Mucosa of descending colon (tissue), 3 donors: Measurements from ENCODE around the gene STX17. TPM values are rescaled to one million over a fixed set of nuclear protein-coding genes. Genes with fewer than 3 reads are reported as not detected.

Source experiments
- ATAC-seq: fragments of 200-7000 bp; cut with Tn5 transposase; one replicate; pipeline ENCODE4 v1.9.1; 2020; ENCODE audit warnings: mild to moderate bottlenecking, moderate library complexity
- DNase-seq, 3 donors: peaks; one replicate each; pipeline ENCODE4 v3.0.0-alpha.2; 2020
- H3K36me3 ChIP-seq: fragments of 200-600 bp; one replicate; pipeline ENCODE4 v1.8.0; 2021; ENCODE audit warnings: low read depth, mild to moderate bottlenecking
- H3K4me1 ChIP-seq: fragments of 200-600 bp; one replicate; pipeline ENCODE4 v1.8.0; 2021; ENCODE audit warnings: low read depth, mild to moderate bottlenecking
- H3K4me3 ChIP-seq: fragments of 200-600 bp; one replicate; pipeline ENCODE4 v1.8.0; 2021; ENCODE audit warnings: mild to moderate bottlenecking
- H3K9me3 ChIP-seq: fragments of 200-600 bp; one replicate; pipeline ENCODE4 v1.8.0; 2021; ENCODE audit warnings: mild to moderate bottlenecking
- intact Hi-C, 2 donors: fragments of 100-400 bp; cut with DNase I in 1 of 2; cut with micrococcal nuclease in 1 of 2; formaldehyde crosslinking; loops; one replicate each; pipeline versions ENCODE4 v1.11.0 to v1.11.1; 2022; cut with DNase I, micrococcal nuclease
- total RNA-seq, 3 donors: library from RNA; stranded (reverse); fragmentation: NEBNext Ultra II Directional in 2 of 3; extraction: Animal tissue kit (Norgen Biotek cat#: 25700) in 2 of 3; gene quantifications; one replicate each; pipeline versions ENCODE4 v1.2.1 to v1.2.4, GENCODE V29; 2021 to 2023
- TF ChIP-seq, protein P1 (sequence below): fragments of 200-600 bp; IDR thresholded peaks from one replicate; pipeline ENCODE4 v1.8.0; 2022; ENCODE audit warnings: antibody characterized with exemption, mild to moderate bottlenecking
- donor health status: DM: no; HTN: no; CAD: no; lungs with moderate emphysema.
- donor health status: DM: no; HTN: no; CAD: no.
- donor health status: DM: no; HTN: yes; CAD: no.

The STX17 gene
- total RNA-seq, 3 donors from 2014 or later: 29.0 to 52.8 (median 46.9) TPM

DNA sequence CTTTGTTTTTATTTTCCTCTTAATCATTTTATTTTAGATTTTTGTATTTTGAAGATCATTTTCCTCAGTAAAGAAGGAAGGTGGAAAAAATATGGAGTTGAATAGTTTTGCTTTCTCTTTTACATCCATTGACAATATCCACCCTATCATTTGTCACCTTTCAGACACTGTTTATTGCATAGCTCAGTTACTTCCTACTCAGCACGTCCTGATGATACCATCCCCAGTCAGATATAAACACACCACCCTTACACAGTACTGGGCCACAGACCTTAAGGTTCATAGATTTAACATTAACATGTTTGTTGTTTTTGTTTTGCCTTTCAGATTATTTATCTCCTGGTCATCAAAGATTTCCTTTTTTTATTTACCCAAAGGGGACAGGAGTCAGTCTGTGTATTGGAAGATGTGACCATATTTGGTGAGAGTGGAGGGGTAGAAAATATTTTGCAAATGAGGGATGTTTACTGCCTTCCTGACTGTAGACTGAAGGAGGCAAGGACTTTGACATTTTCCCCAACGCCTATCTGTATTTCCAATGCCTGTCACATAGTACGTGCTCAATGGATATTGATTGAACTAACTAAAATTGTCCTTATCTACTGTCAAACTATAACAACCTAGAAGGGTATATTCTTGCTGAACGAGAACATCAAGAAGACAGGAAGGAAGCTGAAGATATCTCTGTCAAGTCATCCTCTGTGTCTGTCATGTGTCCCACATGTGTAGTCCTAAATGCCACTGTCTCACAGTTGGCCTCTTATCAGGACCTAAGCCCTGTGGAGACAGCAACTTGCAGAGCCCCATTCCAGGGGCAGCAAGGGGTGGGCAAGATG lies 15.6 kb downstream of the STX17 start:
- intact Hi-C loops: no loop called here
- peak; percentile 78 for ATAC-seq
- H3K4me1 ChIP-seq: no peaks in the 10 kb centered on the region
- no peak for DNase-seq
- no peak overlapping the region for H3K4me3 ChIP-seq
- H3K36me3 ChIP-seq: no peaks in the 10 kb centered on the region
- peaks cover 13% of the 10 kb centered on the region for H3K9me3 ChIP-seq
- TF ChIP-seq, protein P1, sequence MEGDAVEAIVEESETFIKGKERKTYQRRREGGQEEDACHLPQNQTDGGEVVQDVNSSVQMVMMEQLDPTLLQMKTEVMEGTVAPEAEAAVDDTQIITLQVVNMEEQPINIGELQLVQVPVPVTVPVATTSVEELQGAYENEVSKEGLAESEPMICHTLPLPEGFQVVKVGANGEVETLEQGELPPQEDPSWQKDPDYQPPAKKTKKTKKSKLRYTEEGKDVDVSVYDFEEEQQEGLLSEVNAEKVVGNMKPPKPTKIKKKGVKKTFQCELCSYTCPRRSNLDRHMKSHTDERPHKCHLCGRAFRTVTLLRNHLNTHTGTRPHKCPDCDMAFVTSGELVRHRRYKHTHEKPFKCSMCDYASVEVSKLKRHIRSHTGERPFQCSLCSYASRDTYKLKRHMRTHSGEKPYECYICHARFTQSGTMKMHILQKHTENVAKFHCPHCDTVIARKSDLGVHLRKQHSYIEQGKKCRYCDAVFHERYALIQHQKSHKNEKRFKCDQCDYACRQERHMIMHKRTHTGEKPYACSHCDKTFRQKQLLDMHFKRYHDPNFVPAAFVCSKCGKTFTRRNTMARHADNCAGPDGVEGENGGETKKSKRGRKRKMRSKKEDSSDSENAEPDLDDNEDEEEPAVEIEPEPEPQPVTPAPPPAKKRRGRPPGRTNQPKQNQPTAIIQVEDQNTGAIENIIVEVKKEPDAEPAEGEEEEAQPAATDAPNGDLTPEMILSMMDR: no peak

DNA sequence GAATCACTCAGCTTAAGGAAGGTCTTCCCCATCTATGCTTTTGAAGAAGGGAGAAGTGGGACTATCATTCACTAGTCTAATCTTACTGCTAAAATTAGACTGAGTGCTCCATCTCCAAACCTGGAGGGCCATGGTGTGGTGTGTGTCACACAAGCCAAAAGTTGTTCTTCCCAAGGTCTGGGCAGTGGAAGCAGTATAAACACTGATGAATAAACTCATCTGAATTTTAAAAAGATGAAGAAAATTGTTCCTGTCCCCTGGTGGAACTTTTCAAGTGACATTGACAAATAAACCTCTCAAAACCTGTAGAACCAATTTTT lies 16.2 kb downstream of the STX17 start:
- no peaks in the 10 kb centered on the region for H3K4me1 ChIP-seq
- no peak for ATAC-seq
- TF ChIP-seq, protein P1: no peak
- H3K4me3 ChIP-seq: no peak overlapping the region
- H3K9me3 ChIP-seq: peaks cover 13% of the 10 kb centered on the region
- no peaks in the 10 kb centered on the region for H3K36me3 ChIP-seq
- intact Hi-C loops: no loop called here
- no peak for DNase-seq

DNA sequence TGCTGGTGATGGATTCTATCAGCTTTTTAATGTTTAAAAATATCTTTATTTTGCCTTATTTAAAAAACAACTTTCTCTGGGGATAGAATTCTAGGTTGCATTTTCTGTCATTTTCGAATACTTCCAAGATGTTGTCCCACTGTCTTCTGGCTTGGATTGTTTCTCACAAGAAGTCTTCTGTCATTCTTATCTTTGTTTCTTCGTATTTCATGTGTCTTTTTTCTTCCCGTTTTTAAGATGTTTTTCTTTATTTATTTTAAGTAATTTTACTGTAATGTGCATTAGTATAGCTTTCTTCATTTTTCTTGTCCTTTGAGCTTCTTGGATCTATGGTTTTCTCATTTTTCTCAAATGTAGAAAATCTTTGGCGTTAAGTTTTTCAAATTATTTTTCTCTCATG lies 19.1 kb downstream of the STX17 start:
- Histone ChIP-seq H3K36me3 (no peaks in the 10 kb centered on the region), H3K4me1 (no peaks in the 10 kb centered on the region), H3K9me3 (peaks cover 13% of the 10 kb centered on the region), H3K4me3 (no peak overlapping the region)
- no peak for DNase-seq
- intact Hi-C loops: no loop called here
- TF ChIP-seq, protein P1: no peak
- ATAC-seq: no peak

DNA sequence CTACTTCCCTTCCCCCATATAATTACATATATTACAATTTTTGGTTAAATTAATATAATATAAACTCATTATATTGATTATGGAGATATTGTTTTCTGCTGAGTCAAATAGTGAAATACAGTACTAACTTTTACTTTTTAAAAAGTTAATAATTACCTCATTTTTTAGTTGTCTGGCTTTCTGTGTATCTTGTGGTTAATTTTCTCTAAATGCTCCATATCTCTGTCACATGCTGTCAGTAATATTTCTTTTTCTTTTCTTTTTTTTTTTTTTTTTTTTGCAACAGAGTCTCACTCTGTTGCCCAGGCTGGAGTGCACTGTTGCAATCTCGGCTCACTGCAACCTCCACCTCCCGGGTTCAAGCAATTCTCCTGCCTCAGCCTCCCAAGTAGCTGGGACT lies 23.2 kb downstream of the STX17 start:
- Histone ChIP-seq H3K9me3 (peaks cover 13% of the 10 kb centered on the region), H3K4me3 (no peak overlapping the region), H3K36me3 (no peaks in the 10 kb centered on the region), H3K4me1 (no peaks in the 10 kb centered on the region)
- ATAC-seq: no peak
- DNase-seq: no peak
- intact Hi-C loops: no loop called here
- TF ChIP-seq, protein P1: no peak

DNA sequence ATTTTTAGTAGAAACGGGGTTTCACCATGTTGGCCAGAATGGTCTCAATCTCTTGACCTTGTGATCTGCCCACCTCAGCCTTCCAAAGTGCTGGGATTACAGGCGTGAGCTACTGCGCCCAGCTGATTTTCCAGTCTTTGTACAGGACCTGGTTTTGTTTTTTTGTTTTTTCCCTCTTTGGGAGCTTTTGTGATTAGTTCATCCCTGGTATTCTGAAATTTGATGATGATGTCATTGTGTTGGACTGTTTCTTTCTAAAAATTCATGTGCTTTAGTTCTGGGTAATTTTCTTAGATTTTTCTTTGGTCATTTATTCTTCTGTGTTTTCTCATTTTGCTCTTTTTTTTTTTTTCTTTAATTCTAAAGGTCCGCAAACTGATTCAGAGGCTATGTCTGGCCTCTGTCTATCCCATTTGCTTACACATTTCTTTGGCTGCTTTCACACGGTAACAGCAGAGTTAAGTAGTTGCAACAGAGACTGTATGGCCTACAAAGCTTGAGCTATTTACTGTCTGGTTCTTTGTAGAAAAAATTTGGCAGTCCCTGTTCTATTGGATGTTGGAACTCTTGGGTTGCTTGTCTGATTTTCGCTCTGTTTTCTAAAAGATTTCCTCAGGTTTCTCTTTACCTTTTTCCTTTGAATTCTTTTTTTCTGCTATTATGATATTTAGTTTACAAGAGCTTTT lies 24.8 kb downstream of the STX17 start:
- TF ChIP-seq, protein P1: no peak
- DNase-seq (no peak), ATAC-seq (no peak)
- peaks cover under 1% of the 10 kb centered on the region for H3K9me3 ChIP-seq
- no peak overlapping the region for H3K4me3 ChIP-seq
- H3K4me1 ChIP-seq: no peaks in the 10 kb centered on the region
- no peaks in the 10 kb centered on the region for H3K36me3 ChIP-seq
- intact Hi-C loops: no loop called here
